ENCODE results near the gene AKT2.

AKT2 gene

GRCh38 chr19:40254714-40255418 is 30.3 kb downstream of the AKT2 start:
- no peak overlapping the region for H3K9ac ChIP-seq (ENCODE audit: low read depth in 1 of 2, low read length in 2 of 2)
- peaks cover 24% of the 10 kb centered on the region in 2 donors for H3K4me1 ChIP-seq (ENCODE audit: control insufficient read depth in 1 of 2, insufficient read depth in 2 of 2, low read length in 2 of 2)
- H3K36me3 ChIP-seq (ENCODE audit: control insufficient read depth in 1 of 2, insufficient read depth in 2 of 2, low read length in 2 of 2) = peaks cover 17 to 28% of the 10 kb centered on the region in 2 donors
- no peak overlapping the region for H3K4me3 ChIP-seq (ENCODE audit: low read depth in 1 of 2, low read length in 2 of 2)
- H3K27ac ChIP-seq (ENCODE audit: low read depth, low read length) = no peak overlapping the region
- no peaks in the 10 kb centered on the region for H3K9me3 ChIP-seq (ENCODE audit: control insufficient read depth in 1 of 2, low read length in 2 of 2)
- no peaks in the 10 kb centered on the region for H3K27me3 ChIP-seq (ENCODE audit: control insufficient read depth in 1 of 2, insufficient read depth in 2 of 2, low read length in 2 of 2)

GRCh38 chr19:40253611-40254092 is 31.5 kb downstream of the AKT2 start:
- peak overlapping the region in 1 of 2 donors; percentile 5 for H3K4me3 ChIP-seq (ENCODE audit: low read depth in 1 of 2, low read length in 2 of 2)
- no peaks in the 10 kb centered on the region for H3K27me3 ChIP-seq (ENCODE audit: control insufficient read depth in 1 of 2, insufficient read depth in 2 of 2, low read length in 2 of 2)
- H3K9me3 ChIP-seq (ENCODE audit: control insufficient read depth in 1 of 2, low read length in 2 of 2) = no peaks in the 10 kb centered on the region
- H3K9ac ChIP-seq (ENCODE audit: low read depth in 1 of 2, low read length in 2 of 2) = no peak overlapping the region
- H3K36me3 ChIP-seq (ENCODE audit: control insufficient read depth in 1 of 2, insufficient read depth in 2 of 2, low read length in 2 of 2) = peaks cover 17 to 31% of the 10 kb centered on the region in 2 donors
- H3K27ac ChIP-seq (ENCODE audit: low read depth, low read length) = no peak overlapping the region
- peaks cover 24% of the 10 kb centered on the region in 2 donors for H3K4me1 ChIP-seq (ENCODE audit: control insufficient read depth in 1 of 2, insufficient read depth in 2 of 2, low read length in 2 of 2)

DNA sequence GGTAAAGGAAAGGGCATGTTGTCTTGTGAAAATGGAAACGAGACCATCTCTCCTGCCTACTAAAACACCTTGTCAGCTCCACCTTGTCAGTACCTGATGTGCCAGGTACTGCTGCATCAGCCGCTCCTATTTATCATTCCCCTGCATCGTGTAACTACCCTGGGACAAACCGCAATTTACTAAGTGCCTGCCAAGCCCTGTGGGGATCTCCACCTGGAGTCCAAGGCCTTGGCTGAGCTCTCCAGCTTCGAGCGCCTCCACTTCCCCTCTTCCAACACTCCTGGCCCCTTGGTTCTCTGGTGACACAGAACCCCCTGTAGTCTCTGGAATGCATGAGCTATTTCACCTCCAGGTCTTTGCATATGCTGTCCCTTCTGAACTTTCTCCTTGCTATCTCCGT is 32.8 kb downstream of the AKT2 start:
- Histone ChIP-seq H3K4me3 (ENCODE audit: low read depth in 1 of 2, low read length in 2 of 2) (no peak overlapping the region), H3K4me1 (ENCODE audit: control insufficient read depth in 1 of 2, insufficient read depth in 2 of 2, low read length in 2 of 2) (peaks cover 19 to 24% of the 10 kb centered on the region in 2 donors), H3K9me3 (ENCODE audit: control insufficient read depth in 1 of 2, low read length in 2 of 2) (no peaks in the 10 kb centered on the region), H3K36me3 (ENCODE audit: control insufficient read depth in 1 of 2, insufficient read depth in 2 of 2, low read length in 2 of 2) (peaks cover 17 to 41% of the 10 kb centered on the region in 2 donors), H3K9ac (ENCODE audit: low read depth in 1 of 2, low read length in 2 of 2) (no peak overlapping the region), H3K27ac (ENCODE audit: low read depth, low read length) (no peak overlapping the region), H3K27me3 (ENCODE audit: control insufficient read depth in 1 of 2, insufficient read depth in 2 of 2, low read length in 2 of 2) (no peaks in the 10 kb centered on the region)

GRCh38 chr19:40251991-40252390 is 33.2 kb downstream of the AKT2 start:
- Histone ChIP-seq H3K4me3 (ENCODE audit: low read depth in 1 of 2, low read length in 2 of 2) (no peak overlapping the region), H3K36me3 (ENCODE audit: control insufficient read depth in 1 of 2, insufficient read depth in 2 of 2, low read length in 2 of 2) (peaks cover 17 to 41% of the 10 kb centered on the region in 2 donors), H3K27ac (ENCODE audit: low read depth, low read length) (no peak overlapping the region)

DNA sequence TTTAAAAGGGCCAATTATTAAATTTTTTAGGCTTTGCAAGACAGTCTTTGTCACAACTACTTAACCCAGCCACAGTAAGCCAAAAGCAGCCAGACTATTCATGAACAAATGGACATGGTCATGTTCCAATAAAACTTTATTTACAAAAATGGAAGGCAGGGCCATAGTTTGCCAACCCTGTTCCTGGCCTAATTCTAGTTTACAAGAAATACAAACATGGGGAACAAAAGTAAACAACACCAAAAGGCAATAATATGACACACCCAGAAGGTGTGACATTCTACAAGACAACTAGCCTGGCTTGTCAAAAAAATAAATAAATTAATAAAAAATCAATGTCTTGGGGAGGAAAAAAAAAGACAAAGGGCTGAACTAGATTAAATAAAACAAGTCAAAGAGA is 33.9 kb downstream of the AKT2 start:
- no peaks in the 10 kb centered on the region for H3K9me3 ChIP-seq (ENCODE audit: control insufficient read depth in 1 of 2, low read length in 2 of 2)
- H3K4me1 ChIP-seq (ENCODE audit: control insufficient read depth in 1 of 2, insufficient read depth in 2 of 2, low read length in 2 of 2) = peaks cover 16 to 17% of the 10 kb centered on the region in 2 donors
- no peak overlapping the region for H3K9ac ChIP-seq (ENCODE audit: low read depth in 1 of 2, low read length in 2 of 2)
- no peak overlapping the region for H3K4me3 ChIP-seq (ENCODE audit: low read depth in 1 of 2, low read length in 2 of 2)
- no peaks in the 10 kb centered on the region for H3K27me3 ChIP-seq (ENCODE audit: control insufficient read depth in 1 of 2, insufficient read depth in 2 of 2, low read length in 2 of 2)
- peaks cover 12 to 34% of the 10 kb centered on the region in 2 donors for H3K36me3 ChIP-seq (ENCODE audit: control insufficient read depth in 1 of 2, insufficient read depth in 2 of 2, low read length in 2 of 2)
- H3K27ac ChIP-seq (ENCODE audit: low read depth, low read length) = no peak overlapping the region

More at GRCh38 chr19:40251991-40252390, 33.2 kb downstream of the AKT2 start:
- Histone ChIP-seq H3K9me3 (ENCODE audit: control insufficient read depth in 1 of 2, low read length in 2 of 2) (no peaks in the 10 kb centered on the region), H3K9ac (ENCODE audit: low read depth in 1 of 2, low read length in 2 of 2) (no peak overlapping the region), H3K27me3 (ENCODE audit: control insufficient read depth in 1 of 2, insufficient read depth in 2 of 2, low read length in 2 of 2) (no peaks in the 10 kb centered on the region), H3K4me1 (ENCODE audit: control insufficient read depth in 1 of 2, insufficient read depth in 2 of 2, low read length in 2 of 2) (peaks cover 17 to 20% of the 10 kb centered on the region in 2 donors)

DNA sequence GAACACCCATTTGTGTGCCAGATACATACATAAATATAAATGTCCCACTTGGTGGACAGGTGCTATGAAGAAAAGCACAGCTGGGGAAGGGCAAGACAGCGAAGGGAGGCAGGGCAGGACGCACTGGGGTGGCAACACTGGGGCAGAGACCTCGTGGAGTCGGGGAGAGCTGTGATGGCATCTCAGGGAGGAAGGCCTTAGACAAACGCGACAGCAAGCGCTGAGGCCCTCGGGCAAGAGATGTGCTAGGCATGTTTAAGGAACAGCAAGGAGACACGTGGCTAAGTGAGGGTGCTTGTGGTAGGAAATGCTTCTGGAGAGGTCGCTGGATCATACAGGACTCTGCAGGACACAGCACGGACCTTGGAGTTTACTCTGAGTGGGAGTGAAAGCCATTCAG is 35.4 kb downstream of the AKT2 start:
- no peak overlapping the region for H3K9ac ChIP-seq (ENCODE audit: low read depth in 1 of 2, low read length in 2 of 2)
- peaks cover under 1 to 22% of the 10 kb centered on the region in 2 donors for H3K36me3 ChIP-seq (ENCODE audit: control insufficient read depth in 1 of 2, insufficient read depth in 2 of 2, low read length in 2 of 2)
- no peak overlapping the region for H3K4me3 ChIP-seq (ENCODE audit: low read depth in 1 of 2, low read length in 2 of 2)
- no peaks in the 10 kb centered on the region for H3K27me3 ChIP-seq (ENCODE audit: control insufficient read depth in 1 of 2, insufficient read depth in 2 of 2, low read length in 2 of 2)
- H3K9me3 ChIP-seq (ENCODE audit: control insufficient read depth in 1 of 2, low read length in 2 of 2) = no peaks in the 10 kb centered on the region
- H3K4me1 ChIP-seq (ENCODE audit: control insufficient read depth in 1 of 2, insufficient read depth in 2 of 2, low read length in 2 of 2) = peaks cover 3 to 12% of the 10 kb centered on the region in 2 donors
- no peak overlapping the region for H3K27ac ChIP-seq (ENCODE audit: low read depth, low read length)

- H3K9ac ChIP-seq (ENCODE audit: low read depth in 1 of 2, low read length in 2 of 2) = no peak overlapping the region
- H3K27me3 ChIP-seq (ENCODE audit: control insufficient read depth in 1 of 2, insufficient read depth in 2 of 2, low read length in 2 of 2) = no peaks in the 10 kb centered on the region
- peaks cover 3 to 12% of the 10 kb centered on the region in 2 donors for H3K4me1 ChIP-seq (ENCODE audit: control insufficient read depth in 1 of 2, insufficient read depth in 2 of 2, low read length in 2 of 2)
- no peak overlapping the region for H3K4me3 ChIP-seq (ENCODE audit: low read depth in 1 of 2, low read length in 2 of 2)
- no peaks in the 10 kb centered on the region for H3K9me3 ChIP-seq (ENCODE audit: control insufficient read depth in 1 of 2, low read length in 2 of 2)
- H3K36me3 ChIP-seq (ENCODE audit: control insufficient read depth in 1 of 2, insufficient read depth in 2 of 2, low read length in 2 of 2) = peaks cover 0 to 21% of the 10 kb centered on the region in 2 donors
- H3K27ac ChIP-seq (ENCODE audit: low read depth, low read length) = no peak overlapping the region
Observed at GRCh38 chr19:40249201-40249600, 35.9 kb downstream of the AKT2 start.

- no peak overlapping the region for H3K27ac ChIP-seq (ENCODE audit: low read depth, low read length)
- peaks cover 0 to 5% of the 10 kb centered on the region in 2 donors for H3K4me1 ChIP-seq (ENCODE audit: control insufficient read depth in 1 of 2, insufficient read depth in 2 of 2, low read length in 2 of 2)
- no peaks in the 10 kb centered on the region for H3K27me3 ChIP-seq (ENCODE audit: control insufficient read depth in 1 of 2, insufficient read depth in 2 of 2, low read length in 2 of 2)
- no peaks in the 10 kb centered on the region for H3K9me3 ChIP-seq (ENCODE audit: control insufficient read depth in 1 of 2, low read length in 2 of 2)
- H3K36me3 ChIP-seq (ENCODE audit: control insufficient read depth in 1 of 2, insufficient read depth in 2 of 2, low read length in 2 of 2) = peaks cover 0 to 21% of the 10 kb centered on the region in 2 donors
- H3K4me3 ChIP-seq (ENCODE audit: low read depth in 1 of 2, low read length in 2 of 2) = no peak overlapping the region
- no peak overlapping the region for H3K9ac ChIP-seq (ENCODE audit: low read depth in 1 of 2, low read length in 2 of 2)
Observed at GRCh38 chr19:40247735-40248262, 37.3 kb downstream of the AKT2 start.

DNA sequence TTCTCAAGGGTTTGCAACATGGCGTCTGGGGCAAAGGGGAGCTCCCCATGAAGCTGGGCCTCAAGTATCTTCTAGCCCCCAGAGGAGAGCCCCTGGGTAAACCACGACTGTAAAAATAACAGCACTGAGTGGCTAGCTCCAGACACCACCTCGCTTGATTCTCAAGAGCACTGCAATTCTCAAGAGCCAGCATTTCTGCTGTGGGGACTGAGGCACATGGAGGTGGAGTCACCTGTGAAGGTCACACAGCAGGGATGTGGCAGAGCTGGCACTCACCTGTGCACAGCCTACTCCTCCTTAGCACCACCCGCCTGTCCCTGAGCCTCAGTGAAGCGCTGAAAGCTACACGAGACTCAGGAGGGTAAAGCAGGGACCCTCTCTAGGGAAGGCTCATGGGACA is 38.0 kb downstream of the AKT2 start:
- no peak overlapping the region for H3K4me3 ChIP-seq (ENCODE audit: low read depth in 1 of 2, low read length in 2 of 2)
- no peaks in the 10 kb centered on the region for H3K4me1 ChIP-seq (ENCODE audit: control insufficient read depth in 1 of 2, insufficient read depth in 2 of 2, low read length in 2 of 2)
- H3K9ac ChIP-seq (ENCODE audit: low read depth in 1 of 2, low read length in 2 of 2) = no peak overlapping the region
- no peaks in the 10 kb centered on the region for H3K27me3 ChIP-seq (ENCODE audit: control insufficient read depth in 1 of 2, insufficient read depth in 2 of 2, low read length in 2 of 2)
- H3K36me3 ChIP-seq (ENCODE audit: control insufficient read depth in 1 of 2, insufficient read depth in 2 of 2, low read length in 2 of 2) = peaks cover 4 to 26% of the 10 kb centered on the region in 2 donors
- H3K9me3 ChIP-seq (ENCODE audit: control insufficient read depth in 1 of 2, low read length in 2 of 2) = no peaks in the 10 kb centered on the region
- H3K27ac ChIP-seq (ENCODE audit: low read depth, low read length) = no peak overlapping the region

DNA sequence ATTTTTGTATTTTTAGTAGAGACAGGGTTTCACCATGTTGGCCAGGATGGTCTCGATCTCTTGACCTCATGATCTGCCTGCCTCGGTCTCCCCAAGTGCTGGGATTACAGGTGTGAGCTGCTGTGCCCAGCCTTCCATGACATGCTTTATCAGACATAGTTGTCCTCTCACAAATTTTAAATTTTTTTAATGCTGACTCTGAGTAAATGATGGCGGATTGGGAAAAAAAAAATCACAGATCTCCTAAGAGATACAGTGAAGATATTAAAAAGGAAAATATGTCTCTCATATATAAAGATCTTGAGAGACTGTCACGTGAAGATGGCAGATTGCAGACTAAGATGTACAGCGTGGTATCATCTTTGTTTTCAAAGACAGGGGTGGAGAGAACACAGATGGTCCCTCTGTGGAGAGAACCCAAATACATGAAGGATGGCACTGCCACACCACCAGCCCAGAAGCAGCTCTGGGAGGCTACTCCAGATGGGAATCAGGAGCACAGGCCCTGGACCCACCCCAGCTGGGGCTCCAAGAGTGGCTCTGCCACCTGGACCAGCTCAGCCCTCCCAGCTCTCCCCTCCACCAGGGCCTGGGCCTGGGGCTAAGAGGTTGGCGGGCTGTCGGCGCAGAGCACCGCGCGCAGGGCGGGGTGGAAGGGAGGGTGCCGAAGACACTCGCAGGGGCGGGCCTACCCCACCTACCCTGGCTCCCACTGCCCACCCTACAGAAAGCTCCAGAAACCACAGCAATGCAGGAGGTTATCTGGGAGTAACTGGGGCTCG is 38.7 kb downstream of the AKT2 start:
- Histone ChIP-seq H3K4me1 (ENCODE audit: control insufficient read depth in 1 of 2, insufficient read depth in 2 of 2, low read length in 2 of 2) (no peaks in the 10 kb centered on the region), H3K4me3 (ENCODE audit: low read depth in 1 of 2, low read length in 2 of 2) (no peak overlapping the region), H3K9ac (ENCODE audit: low read depth in 1 of 2, low read length in 2 of 2) (no peak overlapping the region), H3K36me3 (ENCODE audit: control insufficient read depth in 1 of 2, insufficient read depth in 2 of 2, low read length in 2 of 2) (peaks cover 9 to 30% of the 10 kb centered on the region in 2 donors), H3K27me3 (ENCODE audit: control insufficient read depth in 1 of 2, insufficient read depth in 2 of 2, low read length in 2 of 2) (no peaks in the 10 kb centered on the region), H3K27ac (ENCODE audit: low read depth, low read length) (no peak overlapping the region), H3K9me3 (ENCODE audit: control insufficient read depth in 1 of 2, low read length in 2 of 2) (no peaks in the 10 kb centered on the region)

All from duodenal mucosa (tissue), 2 donors.